ENCODE results near the gene HNRNPF. TPM values are rescaled to one million over a fixed set of nuclear protein-coding genes. Genes with fewer than 3 reads are reported as not detected.

The HNRNPF gene
- total and polyA plus RNA-seq, 7 donors: 101 to 194 (median 134) TPM

DNA sequence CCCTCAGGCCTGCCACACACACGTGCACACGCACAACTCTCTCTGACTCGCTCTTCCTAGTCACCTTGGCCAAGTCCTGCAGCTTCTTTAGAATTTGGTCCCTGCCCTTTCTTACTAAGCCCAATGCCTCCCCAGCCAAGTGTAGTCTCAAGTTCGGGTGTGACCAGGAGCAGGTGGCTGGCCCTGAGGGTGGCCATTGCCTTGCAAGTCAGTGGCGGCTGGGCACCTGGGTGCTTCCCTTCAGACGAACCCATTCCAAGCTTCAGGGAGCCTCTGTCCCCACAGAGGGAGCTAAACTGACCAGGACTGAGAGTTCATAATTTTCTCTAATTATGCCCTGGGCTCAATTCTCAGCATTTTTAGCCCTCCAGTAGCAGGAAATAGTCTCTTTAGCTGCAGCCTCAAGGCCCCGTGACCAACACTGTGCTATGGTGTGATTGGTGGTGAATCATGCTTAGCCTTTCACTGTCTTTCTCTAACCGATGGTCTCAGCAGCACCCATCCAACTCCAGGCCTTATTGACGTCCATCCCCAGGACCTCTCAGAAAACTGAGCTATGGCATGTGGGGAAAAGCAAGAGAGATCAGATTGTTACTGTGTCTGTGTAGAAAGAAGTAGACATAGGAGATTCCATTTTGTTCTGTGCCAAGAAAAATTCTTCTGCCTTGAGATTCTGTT lies 72.2 kb downstream of the HNRNPF start:
- H3K27ac ChIP-seq: no peak overlapping the region
- no peaks in the 10 kb centered on the region for H3K9me3 ChIP-seq
- TF ChIP-seq EP300 (IDR thresholded peaks at IDR 0.05) (no peak), POLR2A (IDR thresholded peaks at IDR 0.05) (no peak), POLR2AphosphoS5 (IDR thresholded peaks at IDR 0.05) (no peak)
- TF ChIP-seq, protein P1, sequence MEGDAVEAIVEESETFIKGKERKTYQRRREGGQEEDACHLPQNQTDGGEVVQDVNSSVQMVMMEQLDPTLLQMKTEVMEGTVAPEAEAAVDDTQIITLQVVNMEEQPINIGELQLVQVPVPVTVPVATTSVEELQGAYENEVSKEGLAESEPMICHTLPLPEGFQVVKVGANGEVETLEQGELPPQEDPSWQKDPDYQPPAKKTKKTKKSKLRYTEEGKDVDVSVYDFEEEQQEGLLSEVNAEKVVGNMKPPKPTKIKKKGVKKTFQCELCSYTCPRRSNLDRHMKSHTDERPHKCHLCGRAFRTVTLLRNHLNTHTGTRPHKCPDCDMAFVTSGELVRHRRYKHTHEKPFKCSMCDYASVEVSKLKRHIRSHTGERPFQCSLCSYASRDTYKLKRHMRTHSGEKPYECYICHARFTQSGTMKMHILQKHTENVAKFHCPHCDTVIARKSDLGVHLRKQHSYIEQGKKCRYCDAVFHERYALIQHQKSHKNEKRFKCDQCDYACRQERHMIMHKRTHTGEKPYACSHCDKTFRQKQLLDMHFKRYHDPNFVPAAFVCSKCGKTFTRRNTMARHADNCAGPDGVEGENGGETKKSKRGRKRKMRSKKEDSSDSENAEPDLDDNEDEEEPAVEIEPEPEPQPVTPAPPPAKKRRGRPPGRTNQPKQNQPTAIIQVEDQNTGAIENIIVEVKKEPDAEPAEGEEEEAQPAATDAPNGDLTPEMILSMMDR (IDR thresholded peaks at IDR 0.05): no peak
- no peak for DNase-seq
- H3K4me3 ChIP-seq: no peak overlapping the region
- H3K27me3 ChIP-seq: peaks cover 0 to 20% (median 0%) of the 10 kb centered on the region in 3 donors
- no peaks in the 10 kb centered on the region for H3K4me1 ChIP-seq
- WGBS, 2 donors: 55 to 81% methylated on average over 9 of the region's 9 CpGs
- H3K36me3 ChIP-seq: no peaks in the 10 kb centered on the region
- intact Hi-C loops (cut with DNase I): no loop called here

DNA sequence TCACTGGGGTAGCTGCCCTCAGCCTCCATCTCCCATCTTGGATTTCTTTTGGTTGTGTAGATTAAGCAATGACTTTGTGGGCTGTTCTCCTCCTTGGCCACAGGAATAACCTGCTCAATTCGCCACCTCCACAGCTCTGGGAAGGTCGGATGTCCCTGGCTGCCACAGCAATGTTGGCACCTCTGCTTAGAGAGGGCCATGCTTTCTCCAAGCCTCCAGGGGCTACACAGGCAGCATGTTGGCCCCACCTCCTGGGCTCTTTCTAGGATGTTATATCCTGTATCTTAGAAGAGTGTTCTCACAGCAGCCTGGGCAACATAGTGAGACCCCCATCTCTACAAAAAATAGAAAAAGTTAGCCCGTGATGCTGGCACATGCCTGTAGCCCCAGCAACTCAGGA lies 72.9 kb downstream of the HNRNPF start:
- intact Hi-C loops (cut with DNase I): no loop called here
- no peak for TF ChIP-seq POLR2A (IDR thresholded peaks at IDR 0.05)
- Histone ChIP-seq H3K27ac (no peak overlapping the region), H3K4me3 (no peak overlapping the region), H3K4me1 (no peaks in the 10 kb centered on the region), H3K9me3 (no peaks in the 10 kb centered on the region), H3K36me3 (no peaks in the 10 kb centered on the region), H3K27me3 (peaks cover 0 to 20% (median 0%) of the 10 kb centered on the region in 3 donors)
- WGBS, 2 donors: 90 to 95% methylated on average over 3 of the region's 3 CpGs
- no peak for DNase-seq

Small RNAs within 50 kb of the gene (small RNA-seq; reads per million reads assigned to genes)
- gene RNU6ATAC11P (0 reads per million in 3 donors), gene RNU7-193P (0 reads per million in 3 donors), gene SNORD3J (0 reads per million in 3 donors)

Other genes with a start within 250 kb of the HNRNPF start
- 1 to 10 TPM in 1 of 4 donors, under 1 TPM in 3; 0.27 to 2.5 (median 0.34) TPM for gene RASGEF1A, start 142.1 kb downstream of the HNRNPF start, total RNA-seq
- gene RASGEF1A, start 142.1 kb downstream of the HNRNPF start, polyA plus RNA-seq: 1 to 10 TPM in 1 of 3 donors, under 1 TPM in 2; 0.46 to 1.6 (median 0.60) TPM
- not detected for gene FXYD4, start 37.5 kb downstream of the HNRNPF start, total RNA-seq
- not detected for gene FXYD4, start 37.5 kb downstream of the HNRNPF start, polyA plus RNA-seq
- 10 to 100 TPM in 3 of 4 donors, 1 to 10 TPM in 1; 6.1 to 21.6 (median 13.3) TPM for gene ZNF487, start 27.9 kb upstream of the HNRNPF start, total RNA-seq
- gene ZNF487, start 27.9 kb upstream of the HNRNPF start, polyA plus RNA-seq: 1 to 10 TPM; 5.3 to 6.6 (median 6.5) TPM
- gene ZNF239, start 165.4 kb upstream of the HNRNPF start, total RNA-seq: 1 to 10 TPM; 4.1 to 6.2 (median 5.4) TPM
- gene ZNF239, start 165.4 kb upstream of the HNRNPF start, polyA plus RNA-seq: 1 to 10 TPM in 1 of 3 donors, under 1 TPM in 2; 0.46 to 2.9 (median 0.60) TPM
- 1 to 10 TPM; 2.2 to 3.8 (median 2.9) TPM for gene ZNF485, start 197.3 kb upstream of the HNRNPF start, total RNA-seq
- 1 to 10 TPM in 2 of 3 donors, under 1 TPM in 1; 0.46 to 3.3 (median 1.8) TPM for gene ZNF485, start 197.3 kb upstream of the HNRNPF start, polyA plus RNA-seq
- gene ZNF32, start 239.7 kb upstream of the HNRNPF start, total RNA-seq: 100 to 1,000 TPM in 2 of 4 donors, 10 to 100 TPM in 2; 72.1 to 108 (median 94.6) TPM
- 10 to 100 TPM; 21.3 to 31.2 (median 21.9) TPM for gene ZNF32, start 239.7 kb upstream of the HNRNPF start, polyA plus RNA-seq